Measurements from ENCODE around the gene NAA15.
A peak's percentile ranks its signal among the peaks of the same experiment; 100 is the strongest.

The NAA15 gene

DNA sequence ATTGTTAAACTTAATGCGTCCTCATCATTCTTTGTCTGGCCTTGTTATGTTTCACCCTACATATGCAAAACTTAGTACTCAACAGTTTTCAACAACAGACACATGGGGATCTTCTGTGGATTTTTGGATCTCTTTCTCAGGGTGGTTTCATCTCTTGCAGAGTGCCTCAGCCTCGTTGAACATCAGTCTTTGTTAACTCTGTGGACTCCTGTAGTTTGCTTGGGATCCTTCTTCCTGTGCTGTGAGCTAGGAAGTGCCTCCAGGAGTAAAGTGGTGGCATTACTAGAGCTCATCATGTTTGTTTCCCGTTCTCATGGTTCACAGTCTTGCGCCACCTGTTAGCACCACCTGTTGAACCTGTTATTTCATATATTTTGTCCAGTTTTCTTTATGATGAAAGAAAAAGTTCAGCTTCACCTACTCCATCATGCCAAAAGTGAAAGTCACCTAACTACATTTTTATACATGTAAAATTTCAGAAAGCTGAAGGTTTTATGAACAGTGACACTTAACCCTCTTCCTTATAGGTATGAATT lies 28.4 kb downstream of the NAA15 start:
- H3K4me2 ChIP-seq (ENCODE audit: low read length): peak overlapping the region; percentile 3; the same call in 1 of the 2 replicates
- H3F3A ChIP-seq (ENCODE audit: insufficient read depth, low read length): no peaks in the 10 kb centered on the region
- H3K27me3 ChIP-seq (ENCODE audit: insufficient read depth, low read length): no peaks in the 10 kb centered on the region
- H3K27ac ChIP-seq (ENCODE audit: low read depth, low read length, poor library complexity, severe bottlenecking): peak overlapping the region; percentile 57
- peaks cover 28% of the 10 kb centered on the region for H3K4me1 ChIP-seq (ENCODE audit: insufficient read depth, low read length, severe bottlenecking)
- H3K36me3 ChIP-seq (ENCODE audit: insufficient read depth, low read length): peaks cover 66% of the 10 kb centered on the region
- H4K20me1 ChIP-seq (ENCODE audit: insufficient read depth, low read length): no peaks in the 10 kb centered on the region
- H3K4me3 ChIP-seq (ENCODE audit: low read depth, low read length, poor library complexity, severe bottlenecking): no peak overlapping the region
- no peaks in the 10 kb centered on the region for H3K9me3 ChIP-seq (ENCODE audit: low read length)
- H3K79me2 ChIP-seq (ENCODE audit: insufficient read depth, low read length): peaks cover 98% of the 10 kb centered on the region
- H2AFZ ChIP-seq (ENCODE audit: low read length): no peak overlapping the region
- H3K9ac ChIP-seq (ENCODE audit: low read length): no peak overlapping the region
- TF ChIP-seq EZH2 (IDR thresholded peaks at IDR 0.05; ENCODE audit: borderline replicate concordance, low read length): no peak
- TF ChIP-seq, protein P1, sequence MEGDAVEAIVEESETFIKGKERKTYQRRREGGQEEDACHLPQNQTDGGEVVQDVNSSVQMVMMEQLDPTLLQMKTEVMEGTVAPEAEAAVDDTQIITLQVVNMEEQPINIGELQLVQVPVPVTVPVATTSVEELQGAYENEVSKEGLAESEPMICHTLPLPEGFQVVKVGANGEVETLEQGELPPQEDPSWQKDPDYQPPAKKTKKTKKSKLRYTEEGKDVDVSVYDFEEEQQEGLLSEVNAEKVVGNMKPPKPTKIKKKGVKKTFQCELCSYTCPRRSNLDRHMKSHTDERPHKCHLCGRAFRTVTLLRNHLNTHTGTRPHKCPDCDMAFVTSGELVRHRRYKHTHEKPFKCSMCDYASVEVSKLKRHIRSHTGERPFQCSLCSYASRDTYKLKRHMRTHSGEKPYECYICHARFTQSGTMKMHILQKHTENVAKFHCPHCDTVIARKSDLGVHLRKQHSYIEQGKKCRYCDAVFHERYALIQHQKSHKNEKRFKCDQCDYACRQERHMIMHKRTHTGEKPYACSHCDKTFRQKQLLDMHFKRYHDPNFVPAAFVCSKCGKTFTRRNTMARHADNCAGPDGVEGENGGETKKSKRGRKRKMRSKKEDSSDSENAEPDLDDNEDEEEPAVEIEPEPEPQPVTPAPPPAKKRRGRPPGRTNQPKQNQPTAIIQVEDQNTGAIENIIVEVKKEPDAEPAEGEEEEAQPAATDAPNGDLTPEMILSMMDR (IDR thresholded peaks at IDR 0.05; ENCODE audit: low read length): 0 out of 2 replicates have a peak, but pooled peaks have one; percentile 5
- no peaks in the 10 kb centered on the region for H3K9me2 ChIP-seq (ENCODE audit: low read depth, low read length)

DNA sequence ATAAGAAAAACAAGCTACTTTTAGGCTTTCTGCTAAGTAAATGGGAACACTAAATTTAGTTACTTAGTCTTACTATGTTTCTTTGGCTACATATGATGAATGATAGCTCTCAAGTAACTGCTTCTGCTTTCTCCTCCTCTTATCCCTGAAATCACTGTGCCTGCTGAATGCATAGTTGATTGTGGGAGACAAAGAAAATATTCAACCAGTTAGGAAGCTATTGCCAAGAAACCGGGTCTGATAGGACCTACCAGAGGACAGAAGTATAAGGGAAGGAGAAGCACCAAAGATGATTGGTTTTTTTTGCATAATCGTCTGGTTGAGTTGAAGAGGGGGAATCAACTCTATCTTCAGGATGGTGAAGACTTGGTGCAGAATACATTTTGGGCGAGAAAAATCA lies 29.0 kb downstream of the NAA15 start:
- Histone ChIP-seq H3K27me3 (ENCODE audit: insufficient read depth, low read length) (no peaks in the 10 kb centered on the region), H2AFZ (ENCODE audit: low read length) (no peak overlapping the region), H3K9me3 (ENCODE audit: low read length) (no peaks in the 10 kb centered on the region), H3F3A (ENCODE audit: insufficient read depth, low read length) (no peaks in the 10 kb centered on the region), H3K27ac (ENCODE audit: low read depth, low read length, poor library complexity, severe bottlenecking) (peak overlapping the region; percentile 57), H3K4me1 (ENCODE audit: insufficient read depth, low read length, severe bottlenecking) (peaks cover 27% of the 10 kb centered on the region), H4K20me1 (ENCODE audit: insufficient read depth, low read length) (no peaks in the 10 kb centered on the region), H3K9me2 (ENCODE audit: low read depth, low read length) (no peaks in the 10 kb centered on the region), H3K79me2 (ENCODE audit: insufficient read depth, low read length) (peaks cover 94% of the 10 kb centered on the region), H3K36me3 (ENCODE audit: insufficient read depth, low read length) (peaks cover 70% of the 10 kb centered on the region), H3K4me3 (ENCODE audit: low read depth, low read length, poor library complexity, severe bottlenecking) (no peak overlapping the region), H3K4me2 (ENCODE audit: low read length) (peak overlapping the region; percentile 3; the same call in 1 of the 2 replicates), H3K9ac (ENCODE audit: low read length) (no peak overlapping the region)
- no peak for TF ChIP-seq EZH2 (IDR thresholded peaks at IDR 0.05; ENCODE audit: borderline replicate concordance, low read length)
- TF ChIP-seq, protein P1 (IDR thresholded peaks at IDR 0.05; ENCODE audit: low read length): no peak

DNA sequence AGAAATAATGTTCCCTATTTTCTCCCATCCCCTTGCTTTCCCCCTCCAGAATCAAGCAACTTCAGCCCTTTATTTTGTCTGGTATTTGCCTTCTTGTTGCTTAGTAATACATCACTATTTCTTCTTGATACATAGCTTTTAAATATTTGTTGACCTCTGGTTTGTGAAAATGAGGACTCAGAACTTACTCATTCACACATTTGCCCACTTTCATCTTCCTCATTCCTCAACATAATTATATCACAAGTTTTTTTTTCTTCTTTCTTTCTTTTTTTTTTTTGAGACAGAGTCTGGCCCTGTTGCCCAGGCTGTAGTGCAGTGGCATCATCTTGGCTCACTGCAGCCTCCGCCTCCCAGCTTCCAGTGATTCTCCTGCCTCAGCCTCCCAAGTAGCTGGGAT lies 29.9 kb downstream of the NAA15 start:
- Histone ChIP-seq H3K36me3 (ENCODE audit: insufficient read depth, low read length) (peaks cover 69% of the 10 kb centered on the region), H3K27me3 (ENCODE audit: insufficient read depth, low read length) (no peaks in the 10 kb centered on the region), H2AFZ (ENCODE audit: low read length) (no peak overlapping the region), H3F3A (ENCODE audit: insufficient read depth, low read length) (no peaks in the 10 kb centered on the region), H3K27ac (ENCODE audit: low read depth, low read length, poor library complexity, severe bottlenecking) (no peak overlapping the region), H3K4me1 (ENCODE audit: insufficient read depth, low read length, severe bottlenecking) (peaks cover 27% of the 10 kb centered on the region), H3K4me2 (ENCODE audit: low read length) (no peak overlapping the region), H4K20me1 (ENCODE audit: insufficient read depth, low read length) (no peaks in the 10 kb centered on the region), H3K4me3 (ENCODE audit: low read depth, low read length, poor library complexity, severe bottlenecking) (no peak overlapping the region), H3K9me2 (ENCODE audit: low read depth, low read length) (no peaks in the 10 kb centered on the region), H3K9ac (ENCODE audit: low read length) (no peak overlapping the region), H3K79me2 (ENCODE audit: insufficient read depth, low read length) (peaks cover 85% of the 10 kb centered on the region), H3K9me3 (ENCODE audit: low read length) (no peaks in the 10 kb centered on the region)
- TF ChIP-seq, protein P1 (IDR thresholded peaks at IDR 0.05; ENCODE audit: low read length): no peak
- no peak for TF ChIP-seq EZH2 (IDR thresholded peaks at IDR 0.05; ENCODE audit: borderline replicate concordance, low read length)

Measured in OCI-LY1 (cell line).